CD4-positive, alpha-beta T cell treated with Interleukin-4 for 4 hours (primary cell): ENCODE results near the gene DNAJA2.

Experiments
- DNase-seq: peaks from one replicate; pipeline ENCODE4 v3.0.0-alpha.2; 2020

Gene DNAJA2

DNA sequence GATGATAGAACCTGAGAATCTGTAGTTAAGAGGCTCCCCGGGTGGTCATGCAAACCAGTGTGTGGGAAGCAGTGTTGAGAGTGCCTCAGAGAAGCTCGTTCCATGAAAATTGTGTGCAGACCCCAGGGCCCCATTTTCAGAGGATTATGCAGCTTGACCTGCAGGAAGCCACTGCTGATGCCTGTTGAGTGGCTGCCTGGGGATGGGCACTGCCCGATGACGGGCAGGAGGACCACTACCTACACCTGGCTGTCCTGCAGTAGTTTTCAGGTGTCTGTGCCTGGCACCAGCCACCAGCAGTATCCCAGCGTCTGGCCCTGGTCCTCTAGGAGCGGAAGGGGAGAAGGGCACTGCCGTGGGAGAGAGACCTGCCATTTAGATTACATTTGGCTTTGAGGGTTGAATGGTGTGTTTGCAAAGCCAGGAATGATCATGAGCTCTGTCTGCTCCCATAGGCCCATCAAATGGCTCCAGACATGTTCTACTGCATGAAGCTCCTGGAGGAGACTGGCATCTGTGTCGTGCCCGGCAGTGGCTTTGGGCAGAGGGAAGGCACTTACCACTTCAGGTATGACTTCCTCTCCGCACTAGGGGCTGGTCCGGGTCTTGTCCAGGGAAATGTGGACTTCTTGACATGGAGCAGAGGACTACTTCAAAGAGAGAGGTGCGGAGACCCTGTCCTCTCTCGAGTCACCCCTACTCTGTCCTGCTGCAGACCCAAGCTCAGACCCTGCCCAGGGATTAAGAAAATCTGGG, 46.8 kb downstream of the DNAJA2 start:
- DNase-seq: no peak

DNA sequence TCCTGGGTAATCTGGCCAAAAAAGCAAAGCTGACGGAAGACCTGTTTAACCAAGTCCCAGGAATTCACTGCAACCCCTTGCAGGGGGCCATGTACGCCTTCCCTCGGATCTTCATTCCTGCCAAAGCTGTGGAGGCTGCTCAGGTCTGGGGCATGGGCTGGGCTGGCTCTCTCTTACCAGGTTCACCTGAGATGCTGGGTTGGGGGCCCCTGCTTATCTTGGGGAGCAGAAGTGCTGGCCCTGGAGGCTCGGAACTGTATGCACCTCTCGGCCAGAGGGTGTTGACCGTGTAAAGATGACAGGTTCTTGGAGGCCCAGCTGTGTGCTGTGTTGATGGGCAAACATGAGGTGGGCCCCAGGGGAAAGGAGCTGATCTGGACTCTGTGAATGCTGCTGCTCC, 49.1 kb downstream of the DNAJA2 start:
- DNase-seq: no peak

DNA sequence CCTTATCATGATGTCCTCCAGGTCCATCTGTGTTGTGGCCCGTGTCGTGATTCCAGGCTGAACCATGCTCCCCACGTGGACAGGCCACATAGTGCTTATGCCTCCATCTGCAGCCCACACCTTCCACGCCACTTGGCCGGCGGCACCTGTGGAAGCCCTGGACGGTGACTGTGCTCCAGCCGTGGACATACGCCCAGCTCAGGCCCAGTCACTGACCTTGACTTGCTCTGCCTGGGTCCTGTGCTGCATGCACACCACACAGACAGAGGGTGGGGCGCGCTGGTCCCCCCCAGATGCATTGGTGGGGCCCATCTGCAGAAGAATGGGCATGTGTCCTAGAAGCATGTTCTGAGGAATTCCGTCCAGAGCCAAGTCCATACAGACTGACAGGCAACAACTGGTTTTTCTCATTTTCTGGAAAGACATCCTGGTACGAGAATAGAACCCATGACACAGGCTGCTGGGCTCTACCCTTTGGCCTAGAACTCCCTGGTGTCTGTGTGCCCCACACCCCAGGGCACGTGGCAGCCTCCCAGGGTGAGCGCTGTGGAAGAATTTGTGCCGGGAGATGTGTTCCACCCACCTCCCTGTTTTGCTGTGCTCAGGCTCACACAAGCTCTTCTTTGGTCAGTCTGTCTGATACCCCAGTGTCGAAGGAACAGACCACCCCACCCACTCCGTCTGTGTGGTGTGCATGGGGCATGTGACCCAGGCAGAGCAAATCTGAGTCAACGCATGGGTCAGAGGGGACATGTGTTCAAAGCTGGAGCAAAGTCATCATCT, 49.8 kb downstream of the DNAJA2 start:
- DNase-seq: no peak

DNA sequence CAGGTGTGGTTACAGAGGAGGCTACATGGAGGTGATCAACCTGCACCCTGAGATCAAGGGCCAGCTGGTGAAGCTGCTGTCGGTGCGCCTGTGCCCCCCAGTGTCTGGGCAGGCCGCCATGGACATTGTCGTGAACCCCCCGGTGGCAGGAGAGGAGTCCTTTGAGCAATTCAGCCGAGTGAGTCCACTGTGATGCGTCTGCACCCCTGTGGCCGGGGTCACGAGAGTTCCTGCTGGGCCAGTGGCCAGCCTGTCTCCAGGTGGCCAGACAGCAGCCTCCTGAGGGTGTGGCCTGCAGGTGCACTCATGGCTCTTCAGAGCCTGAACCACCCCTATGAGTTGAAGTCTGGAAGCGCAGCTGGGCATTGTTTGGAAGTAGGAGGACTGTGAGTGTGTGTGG, 51.2 kb downstream of the DNAJA2 start:
- DNase-seq: no peak

DNA sequence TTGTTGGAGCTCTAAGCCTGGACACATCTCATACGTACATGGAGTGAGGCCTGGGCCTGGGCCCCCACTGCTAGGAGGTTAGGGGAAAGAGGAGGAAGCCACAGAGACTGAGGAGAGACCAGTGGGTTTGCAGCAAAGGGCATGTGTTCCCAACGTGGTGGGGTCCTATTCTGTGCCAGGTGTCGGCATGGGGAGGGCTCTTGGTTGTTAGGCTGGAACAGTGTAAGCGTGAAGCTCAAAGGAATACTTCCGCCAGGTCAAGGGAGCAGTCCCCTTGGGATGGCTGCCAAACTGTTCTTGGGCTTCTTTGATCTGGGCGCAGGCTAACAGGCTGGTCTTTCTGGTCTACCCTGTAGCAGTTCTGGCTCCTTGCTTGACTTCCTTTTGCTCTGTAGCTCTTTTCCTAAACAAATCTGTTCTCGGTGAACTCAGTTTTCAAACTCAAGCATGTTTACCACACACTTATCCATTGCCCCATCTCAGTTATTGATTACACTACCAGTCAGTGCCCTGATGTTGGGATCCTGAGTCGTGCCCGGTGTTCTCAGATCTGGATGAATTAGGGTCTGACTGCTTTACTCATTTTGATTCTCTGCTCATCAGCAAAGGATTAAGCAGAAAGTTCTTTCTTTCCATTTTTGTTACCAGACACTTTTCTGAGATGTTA, 52.9 kb downstream of the DNAJA2 start:
- no peak for DNase-seq

DNA sequence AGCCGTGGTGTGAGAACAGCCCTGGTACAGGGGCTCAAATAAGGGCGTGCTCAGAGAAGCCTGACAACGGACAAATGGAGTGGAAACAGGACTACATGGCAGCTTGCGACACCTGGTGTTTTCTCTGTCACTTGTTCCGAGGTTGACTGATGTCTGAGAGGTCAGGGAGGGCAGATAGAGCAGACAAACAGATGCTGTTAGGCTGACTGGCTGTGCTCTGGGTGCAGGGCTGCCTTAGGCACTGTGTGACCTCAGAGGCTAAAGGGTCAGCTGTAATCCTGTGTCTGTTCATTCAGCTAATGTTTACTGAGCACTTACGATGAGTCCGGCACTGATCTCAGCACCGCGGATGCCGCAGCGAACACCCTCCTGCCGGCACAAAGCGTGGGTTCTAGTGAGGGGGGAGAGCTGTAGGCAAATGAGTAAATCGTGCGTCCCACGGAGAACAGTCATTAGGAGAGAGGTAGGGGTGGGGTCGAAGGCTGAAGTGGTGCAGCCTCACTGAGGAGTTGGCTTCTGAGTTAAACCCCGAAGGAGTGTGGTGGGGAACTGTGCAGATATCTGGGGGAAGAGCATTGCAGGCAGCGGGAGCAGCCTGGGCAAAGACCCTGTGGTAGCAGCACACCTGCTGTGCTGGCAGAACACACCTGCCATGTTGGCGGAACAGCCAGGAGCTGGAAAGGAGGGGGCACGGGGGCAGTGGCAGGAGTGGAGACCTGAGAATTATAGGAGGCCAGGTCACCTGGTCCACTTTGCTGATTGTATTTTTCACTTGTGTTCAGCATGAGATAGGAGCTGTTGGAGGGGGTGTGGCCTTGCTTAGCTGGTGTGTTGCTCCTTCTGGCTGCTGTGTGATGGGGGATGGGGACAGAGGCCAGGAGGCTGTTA, 54.3 kb downstream of the DNAJA2 start:
- DNase-seq: no peak

DNA sequence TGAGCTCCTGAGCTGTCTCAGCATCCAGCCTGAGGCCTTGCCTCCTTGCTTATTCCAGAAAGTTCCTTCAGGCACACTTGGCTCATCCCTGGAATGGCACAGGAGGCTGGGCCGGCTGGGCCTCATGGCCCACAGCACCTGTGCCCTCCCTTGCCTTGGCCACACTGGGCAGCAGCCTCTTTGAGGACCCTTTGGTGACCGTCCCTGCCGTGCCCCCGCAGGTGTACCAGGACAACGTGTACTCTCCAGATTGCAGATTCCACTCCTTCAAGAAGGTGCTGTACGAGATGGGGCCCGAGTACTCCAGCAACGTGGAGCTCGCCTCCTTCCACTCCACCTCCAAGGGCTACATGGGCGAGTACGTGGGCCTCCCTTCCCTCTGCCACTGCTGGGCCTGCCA, 55.1 kb downstream of the DNAJA2 start:
- no peak for DNase-seq

DNA sequence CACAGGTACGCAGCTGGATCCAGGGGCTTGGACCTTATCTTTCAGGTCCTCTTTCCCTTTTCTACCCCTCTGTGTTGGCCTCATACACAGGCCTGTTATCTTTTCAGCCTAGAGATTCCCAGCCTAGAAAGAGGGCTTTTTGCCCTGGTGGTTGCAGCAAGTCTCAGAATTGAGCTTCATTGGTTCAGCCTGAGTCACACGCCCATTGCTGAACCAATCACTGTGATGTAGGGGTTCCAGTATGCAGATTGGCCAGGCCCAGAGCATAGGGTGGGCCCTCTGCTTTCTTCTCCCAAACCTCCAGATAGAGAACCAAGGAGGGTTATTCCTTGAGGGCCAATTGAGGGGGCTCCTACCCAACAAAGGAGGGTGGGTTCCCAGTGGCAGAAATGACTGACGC, 56.5 kb downstream of the DNAJA2 start:
- no peak for DNase-seq

DNA sequence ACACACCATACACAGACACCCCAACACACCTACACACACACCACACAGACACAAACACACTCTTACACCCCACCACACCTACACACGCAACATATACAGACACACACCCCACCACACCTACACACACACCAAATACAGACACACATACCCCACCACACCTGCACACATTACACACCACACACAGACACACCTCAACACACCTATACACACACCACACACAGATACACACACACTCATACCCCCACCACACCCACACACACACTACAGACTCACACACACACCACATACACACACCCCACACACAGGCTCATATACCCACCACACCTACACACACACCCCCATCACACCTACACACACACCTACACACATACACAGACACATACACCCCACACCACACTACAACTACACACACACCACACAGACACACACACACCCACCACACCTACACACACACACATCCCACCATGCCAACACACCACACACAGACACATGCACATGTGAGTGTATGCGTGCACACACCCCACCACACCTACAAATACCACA, 57.9 kb downstream of the DNAJA2 start:
- DNase-seq: no peak

DNA sequence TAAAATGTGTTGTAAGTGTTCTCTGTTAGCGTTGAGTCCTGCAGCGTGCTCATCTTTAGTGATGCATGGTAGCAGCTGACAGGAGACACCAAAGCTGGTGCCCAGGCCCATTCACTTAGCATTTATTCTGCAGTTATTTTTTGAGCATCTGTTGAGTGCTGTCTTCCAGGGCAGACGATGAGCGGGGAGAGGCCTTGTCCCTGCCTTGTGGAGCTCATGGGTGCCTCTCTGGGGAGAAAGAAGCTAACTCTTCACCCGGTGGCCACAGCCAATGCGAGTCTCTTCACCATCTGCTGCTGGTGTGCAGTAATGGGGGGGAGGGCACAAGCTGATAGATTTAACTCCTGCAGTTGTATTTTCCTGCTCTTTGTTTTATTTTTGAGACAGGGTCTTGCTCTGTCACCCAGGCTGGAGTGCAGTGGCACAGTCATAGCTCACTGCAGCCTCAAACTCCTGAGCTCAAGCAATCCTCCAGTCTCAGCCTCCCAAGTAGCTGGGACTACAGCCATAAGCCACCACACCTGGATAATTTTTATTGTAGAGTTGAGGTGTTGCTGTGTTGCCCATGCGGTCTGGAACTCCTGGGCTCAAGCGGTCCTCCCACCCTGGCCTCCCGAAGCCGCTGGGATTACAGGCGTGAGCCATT, 58.8 kb downstream of the DNAJA2 start:
- no peak for DNase-seq

DNA sequence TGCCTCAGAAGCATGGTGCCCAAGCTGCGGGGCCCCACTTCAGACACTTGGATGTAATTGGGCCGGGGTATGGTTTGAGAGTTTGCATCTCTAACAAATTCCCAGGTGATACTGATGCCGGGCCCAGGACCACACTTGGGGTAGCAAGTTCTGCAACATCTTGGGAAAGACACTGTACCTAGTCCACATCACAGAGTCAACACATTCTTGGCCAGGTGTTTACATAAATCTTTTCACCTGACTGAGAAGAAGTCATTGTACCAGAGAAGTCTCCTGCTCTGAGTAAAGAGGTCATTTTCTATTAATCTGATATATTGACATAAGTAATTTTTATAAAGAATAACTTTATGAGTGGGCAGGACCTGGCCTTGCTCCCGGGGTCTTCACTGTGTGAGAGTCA, 61.8 kb downstream of the DNAJA2 start:
- DNase-seq: no peak

DNA sequence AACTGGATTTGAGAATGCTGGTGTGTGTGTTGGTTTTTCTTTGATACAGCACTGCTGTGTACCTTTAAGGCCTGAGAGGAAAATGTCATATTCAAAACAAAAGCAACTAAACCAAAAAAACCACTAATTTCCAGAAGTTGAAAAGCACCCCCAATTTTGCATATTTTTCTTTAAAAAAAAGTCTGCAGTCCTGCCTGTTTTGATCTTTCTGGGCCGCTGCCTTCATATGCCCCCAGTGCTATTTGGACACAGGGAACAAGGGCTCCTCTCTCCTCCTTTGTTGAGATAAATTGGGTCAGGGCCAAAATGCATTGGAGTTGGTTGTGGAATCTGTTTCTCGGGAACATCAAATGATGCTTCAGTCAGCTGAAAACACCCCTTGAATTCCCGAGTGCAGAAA, 62.4 kb downstream of the DNAJA2 start:
- no peak for DNase-seq

DNA sequence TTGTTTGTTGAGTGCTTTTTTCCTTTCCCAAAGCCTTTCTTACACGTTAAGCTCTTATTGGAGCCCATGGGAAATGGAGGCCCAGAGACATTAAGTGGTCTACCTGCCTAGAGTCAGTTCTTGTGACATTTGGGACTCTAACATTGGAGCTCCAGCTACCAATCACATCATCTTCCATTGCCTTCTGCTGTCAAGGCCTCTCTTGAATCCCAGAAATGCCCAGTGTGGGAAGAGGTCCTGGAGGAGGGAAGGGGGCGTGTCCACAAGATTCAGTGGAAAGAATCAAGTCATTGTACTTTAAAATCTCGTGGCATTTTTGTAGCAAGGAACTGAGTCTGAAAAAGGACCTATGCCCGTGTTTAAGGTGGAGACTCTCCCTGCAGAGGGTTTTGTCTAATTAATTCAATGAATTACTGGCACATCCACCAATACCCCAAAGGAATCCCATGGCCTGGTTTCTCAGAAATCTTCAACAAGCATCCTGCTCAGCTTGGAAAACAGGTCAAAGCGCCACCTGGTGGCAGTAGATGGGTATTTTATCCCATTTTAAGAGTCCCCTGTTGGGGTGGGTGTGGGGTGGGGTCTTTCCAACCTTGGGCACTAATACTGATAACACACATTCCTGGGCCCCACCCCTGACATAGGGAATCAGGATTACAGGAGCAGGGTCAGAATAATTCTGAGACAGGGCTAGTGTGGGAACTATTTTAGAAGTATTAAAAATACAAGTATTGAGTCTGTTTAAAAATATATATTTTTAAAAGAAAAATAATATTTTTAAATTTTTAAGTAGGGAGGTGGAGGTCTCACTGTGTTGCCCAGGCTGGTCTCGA, 64.7 kb downstream of the DNAJA2 start:
- DNase-seq: peak; percentile 57

DNA sequence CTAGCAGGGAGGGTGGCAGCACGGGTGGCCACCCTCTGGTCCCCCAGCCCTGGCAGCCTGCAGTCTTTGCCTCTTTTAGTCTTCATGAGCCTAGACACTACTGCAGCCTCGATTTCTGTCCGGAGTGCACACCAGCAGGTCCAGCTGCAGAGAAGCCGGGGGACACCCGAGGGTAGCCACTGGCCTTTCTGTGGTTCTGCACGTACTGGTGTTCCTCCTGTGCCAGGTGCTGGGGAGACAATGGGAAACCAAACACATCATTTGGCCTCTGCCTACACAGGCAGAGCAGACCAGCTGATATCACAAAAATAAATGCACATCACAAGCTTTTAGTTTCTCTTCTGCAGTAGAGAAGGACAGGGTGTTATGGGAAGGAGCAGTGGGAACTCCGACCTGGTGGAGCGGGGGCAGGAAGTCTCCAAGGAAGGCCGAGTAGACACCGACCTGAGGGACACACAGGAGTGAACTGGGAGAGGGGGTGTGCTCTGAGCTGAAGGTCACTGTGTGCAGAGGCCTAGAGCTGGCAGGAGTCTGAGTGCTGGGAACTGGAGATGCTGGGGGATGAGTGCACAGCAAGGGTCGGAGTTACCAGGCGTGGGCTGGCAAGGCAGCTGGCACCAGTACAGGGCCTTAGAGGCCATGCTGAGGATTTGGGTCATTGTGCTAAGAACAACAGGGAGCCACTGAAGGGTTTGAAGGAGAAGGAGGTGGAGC, 66.3 kb downstream of the DNAJA2 start:
- DNase-seq: no peak

DNA sequence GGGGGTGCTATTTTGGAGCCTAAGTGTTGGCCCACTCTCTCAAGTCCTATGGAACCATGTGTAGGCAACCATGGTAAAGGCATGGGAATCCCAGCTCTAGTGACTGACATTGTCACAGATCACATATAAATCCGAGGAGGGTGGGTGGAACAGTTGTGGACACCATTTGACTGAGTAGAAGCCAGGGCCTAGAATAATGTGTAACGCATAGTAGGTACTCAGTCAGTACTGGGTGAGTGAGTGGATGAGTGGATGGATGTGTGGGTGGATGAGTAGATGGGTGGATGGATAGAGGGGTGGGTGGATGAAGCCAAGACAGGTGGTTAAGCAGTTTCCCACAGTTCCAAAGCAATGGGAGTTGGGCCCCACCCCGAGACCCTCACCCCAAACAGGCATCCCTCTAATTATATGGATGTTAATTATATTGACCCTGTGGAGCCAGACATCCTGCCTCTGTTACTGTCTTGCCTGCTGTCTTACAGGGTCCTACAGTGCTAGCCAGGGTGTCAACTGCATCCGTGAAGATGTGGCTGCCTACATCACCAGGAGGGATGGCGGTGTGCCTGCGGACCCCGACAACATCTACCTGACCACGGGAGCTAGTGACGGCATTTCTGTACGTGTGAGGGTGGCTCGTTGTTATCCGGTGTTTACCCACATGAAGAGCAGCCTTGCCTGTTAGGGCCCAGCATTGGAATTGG, 67.0 kb downstream of the DNAJA2 start:
- no peak for DNase-seq
